HepG2 (cell line): ENCODE data around the gene GPATCH3. TPM values are rescaled to one million over a fixed set of nuclear protein-coding genes. Genes with fewer than 3 reads are reported as not detected.

Experiments
- ARNTL ChIP-seq: sonication (generic); formaldehyde crosslinking; IDR thresholded peaks from 2 replicates; pipeline ENCODE4 v1.4.0; 2020; ENCODE audit warnings: mild to moderate bottlenecking, missing genetic modification reagents
- HNRNPL ChIP-seq: fragments of 200-400 bp; formaldehyde crosslinking; IDR thresholded peaks from 2 replicates; pipeline ENCODE4 v1.6.1; 2017; ENCODE audit warnings: mild to moderate bottlenecking, low read depth, low read length
- HOXA3 ChIP-seq: sonication (generic); formaldehyde crosslinking; IDR thresholded peaks from 2 replicates; pipeline ENCODE4 v1.5.0; 2020; ENCODE audit warnings: missing genetic modification reagents
- JUN ChIP-seq: sonication (generic); formaldehyde crosslinking; IDR thresholded peaks from 2 replicates; pipeline ENCODE4 v1.4.0; 2020; ENCODE audit warnings: mild to moderate bottlenecking, missing genetic modification reagents
- NRL ChIP-seq: sonication (generic); formaldehyde crosslinking; IDR thresholded peaks from 2 replicates; pipeline ENCODE4 v1.5.0; 2020; ENCODE audit warnings: missing genetic modification reagents, mild to moderate bottlenecking, moderate library complexity, borderline replicate concordance
- PHF21A ChIP-seq: sonication (generic); formaldehyde crosslinking; IDR thresholded peaks from 2 replicates; pipeline ENCODE4 v1.5.0; 2020; ENCODE audit warnings: mild to moderate bottlenecking, missing genetic modification reagents
- ZBTB8A ChIP-seq: sonication (generic); formaldehyde crosslinking; IDR thresholded peaks from 2 replicates; pipeline ENCODE4 v1.4.0; 2020; ENCODE audit warnings: mild to moderate bottlenecking, low read depth, missing genetic modification reagents, borderline replicate concordance
- ZNF232 ChIP-seq: sonication (generic); formaldehyde crosslinking; IDR thresholded peaks from 2 replicates; pipeline ENCODE4 v1.4.0; 2020; ENCODE audit warnings: missing genetic modification reagents, borderline replicate concordance
- ZNF629 ChIP-seq: sonication (generic); formaldehyde crosslinking; conservative IDR thresholded peaks from 2 replicates; pipeline ENCODE4 v1.5.0; 2020; ENCODE audit warnings: missing genetic modification reagents
- ZNF678 ChIP-seq: sonication (generic); formaldehyde crosslinking; IDR thresholded peaks from 2 replicates; pipeline ENCODE4 v1.4.0; 2020; ENCODE audit warnings: mild to moderate bottlenecking, missing genetic modification reagents
- ZSCAN21 ChIP-seq: sonication (generic); formaldehyde crosslinking; IDR thresholded peaks from 2 replicates; pipeline ENCODE4 v1.8.0; 2022; ENCODE audit warnings: mild to moderate bottlenecking, missing genetic modification reagents, moderate library complexity, borderline replicate concordance
- polyA plus RNA-seq, 8 experiments: library from polyadenylated mRNA; depleted of rRNA in 3 of 8; stranded (reverse) in 7 of 8; unstranded in 1 of 8; fragments of >200 nt; fragmentation: Illumina TruSeq in 4 of 8; extraction: Trizol in 4 of 8; gene quantifications; 2 replicates each; pipeline versions ENCODE4 v1.2.1 to v1.2.3, GENCODE V29; 2011 to 2016; ENCODE audit warnings: low read depth in 4 of 8, missing spikeins in 1 of 8, mixed read lengths in 1 of 8; ENCODE audit not compliant: insufficient read depth in 1 of 8
- total RNA-seq, 5 experiments: library from RNA; depleted of rRNA; stranded (reverse); fragments of >200 nt; fragmentation: Illumina TruSeq; extraction: Trizol; gene quantifications; 2 replicates each; pipeline ENCODE4 v1.2.3, GENCODE V29; 2016; ENCODE audit warnings: low read depth in 1 of 5
- TF ChIP-seq, protein P1 (sequence below): sonication (generic); formaldehyde crosslinking; IDR thresholded peaks from 2 replicates; pipeline ENCODE4 v1.4.0; 2020; ENCODE audit warnings: mild to moderate bottlenecking, missing genetic modification reagents
- TF ChIP-seq, protein P2 (sequence below): sonication (generic); formaldehyde crosslinking; conservative IDR thresholded peaks from 2 replicates; pipeline ENCODE4 v1.8.1; 2023; ENCODE audit warnings: missing genetic modification reagents
- TF ChIP-seq, protein P3 (sequence below): sonication (generic); formaldehyde crosslinking; IDR thresholded peaks from 2 replicates; pipeline ENCODE4; 2020; ENCODE audit warnings: missing genetic modification reagents, mild to moderate bottlenecking, borderline replicate concordance

The GPATCH3 gene
- total and polyA plus RNA-seq, 2 of the 13 experiments (the other 11 are each of a cell fraction or from before 2014, with no cell fraction given), result 8.3 to 11.0 TPM

DNA sequence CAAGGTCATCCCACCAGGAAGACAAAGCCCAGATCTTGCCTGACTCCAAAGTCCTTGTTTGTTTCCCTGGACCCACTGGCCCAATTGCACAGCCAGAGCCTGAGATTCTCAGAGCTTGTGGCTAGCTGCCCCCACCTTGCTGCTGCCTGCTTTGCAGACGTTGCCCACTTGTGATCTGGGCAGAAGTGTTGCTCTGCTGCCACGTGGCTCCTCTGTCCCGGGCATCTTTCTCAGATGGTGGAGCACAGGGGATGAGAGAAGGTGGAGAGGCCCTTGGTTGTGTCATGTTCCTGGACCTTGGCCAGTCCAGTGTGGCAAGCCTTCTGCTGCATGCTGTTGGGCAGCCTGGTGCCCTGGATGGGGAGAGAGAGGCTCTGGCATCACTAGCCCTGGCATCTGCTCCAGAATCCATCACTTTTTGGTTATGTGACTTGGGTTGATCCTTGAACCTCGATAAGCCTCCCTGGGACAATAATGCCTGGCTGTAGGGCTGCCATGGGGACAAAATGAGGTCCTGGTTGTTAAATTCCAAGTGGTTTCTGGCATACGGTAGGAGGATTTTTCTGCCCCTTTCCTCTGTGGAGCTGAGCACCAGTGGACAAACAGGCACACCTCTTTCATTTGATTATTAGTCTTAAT, 15.1 kb upstream of the GPATCH3 start (continued):
- TF ChIP-seq, protein P1, sequence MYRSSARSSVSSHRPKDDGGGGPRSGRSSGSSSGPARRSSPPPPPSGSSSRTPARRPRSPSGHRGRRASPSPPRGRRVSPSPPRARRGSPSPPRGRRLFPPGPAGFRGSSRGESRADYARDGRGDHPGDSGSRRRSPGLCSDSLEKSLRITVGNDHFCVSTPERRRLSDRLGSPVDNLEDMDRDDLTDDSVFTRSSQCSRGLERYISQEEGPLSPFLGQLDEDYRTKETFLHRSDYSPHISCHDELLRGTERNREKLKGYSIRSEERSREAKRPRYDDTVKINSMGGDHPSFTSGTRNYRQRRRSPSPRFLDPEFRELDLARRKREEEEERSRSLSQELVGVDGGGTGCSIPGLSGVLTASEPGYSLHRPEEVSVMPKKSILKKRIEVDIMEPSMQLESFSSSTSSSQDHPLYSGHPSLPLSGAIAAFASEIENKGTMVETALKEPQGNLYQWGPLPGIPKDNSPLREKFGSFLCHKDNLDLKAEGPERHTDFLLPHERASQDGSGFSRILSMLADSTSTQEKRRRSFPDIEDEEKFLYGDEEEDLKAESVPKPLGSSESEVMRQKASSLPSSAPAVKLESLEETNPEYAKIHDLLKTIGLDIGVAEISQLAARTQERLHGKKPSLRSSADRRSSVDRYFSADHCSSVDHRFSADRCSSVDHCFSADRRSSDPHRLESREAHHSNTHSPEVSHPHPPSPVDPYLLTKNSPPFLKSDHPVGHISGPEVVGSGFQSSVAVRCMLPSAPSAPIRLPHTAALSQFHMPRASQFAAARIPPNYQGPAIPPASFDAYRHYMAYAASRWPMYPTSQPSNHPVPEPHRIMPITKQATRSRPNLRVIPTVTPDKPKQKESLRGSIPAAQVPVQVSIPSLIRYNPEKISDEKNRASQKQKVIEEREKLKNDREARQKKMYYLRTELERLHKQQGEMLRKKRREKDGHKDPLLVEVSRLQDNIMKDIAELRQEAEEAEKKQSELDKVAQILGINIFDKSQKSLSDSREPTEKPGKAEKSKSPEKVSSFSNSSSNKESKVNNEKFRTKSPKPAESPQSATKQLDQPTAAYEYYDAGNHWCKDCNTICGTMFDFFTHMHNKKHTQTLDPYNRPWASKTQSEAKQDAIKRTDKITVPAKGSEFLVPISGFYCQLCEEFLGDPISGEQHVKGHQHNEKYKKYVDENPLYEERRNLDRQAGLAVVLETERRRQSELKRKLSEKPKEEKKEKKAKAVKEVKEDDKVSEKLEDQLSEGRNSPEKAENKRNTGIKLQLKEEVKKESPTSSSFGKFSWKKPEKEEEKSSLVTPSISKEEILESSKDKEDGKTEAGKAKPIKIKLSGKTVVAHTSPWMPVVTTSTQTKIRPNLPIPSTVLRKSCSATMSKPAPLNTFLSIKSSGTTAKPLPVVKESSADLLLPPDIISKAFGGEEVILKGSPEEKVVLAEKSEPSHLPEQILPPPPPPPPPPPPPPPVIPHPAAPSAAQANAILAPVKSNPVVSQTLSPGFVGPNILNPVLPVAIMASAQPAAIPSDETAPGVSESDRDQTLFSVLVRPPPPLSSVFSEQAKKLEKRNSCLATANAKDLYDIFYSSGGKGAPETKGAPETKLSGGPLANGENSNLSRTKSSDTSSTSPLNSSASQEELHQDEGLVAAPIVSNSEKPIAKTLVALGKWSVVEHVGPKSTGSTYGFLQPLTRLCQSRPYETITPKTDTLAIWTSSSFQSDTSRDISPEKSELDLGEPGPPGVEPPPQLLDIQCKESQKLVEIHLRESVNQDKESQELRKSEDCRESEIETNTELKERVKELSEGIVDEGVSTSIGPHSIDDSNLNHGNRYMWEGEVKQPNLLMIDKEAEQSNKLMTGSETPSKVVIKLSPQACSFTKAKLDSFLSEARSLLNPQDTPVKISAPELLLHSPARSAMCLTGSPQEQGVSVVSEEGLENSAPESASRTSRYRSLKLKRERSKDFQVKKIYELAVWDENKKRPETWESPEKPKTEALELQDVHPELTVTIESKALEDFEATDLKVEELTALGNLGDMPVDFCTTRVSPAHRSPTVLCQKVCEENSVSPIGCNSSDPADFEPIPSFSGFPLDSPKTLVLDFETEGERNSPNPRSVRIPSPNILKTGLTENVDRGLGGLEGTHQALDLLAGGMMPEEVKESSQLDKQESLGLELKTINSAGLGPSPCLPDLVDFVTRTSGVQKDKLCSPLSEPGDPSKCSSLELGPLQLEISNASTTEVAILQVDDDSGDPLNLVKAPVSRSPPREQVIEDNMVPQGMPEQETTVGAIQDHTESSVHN, result no peak
- TF ChIP-seq PHF21A (CRISPR knock-in tag), result 0 out of 2 replicates have a peak, but pooled peaks have one; percentile 33
- TF ChIP-seq, protein P2, sequence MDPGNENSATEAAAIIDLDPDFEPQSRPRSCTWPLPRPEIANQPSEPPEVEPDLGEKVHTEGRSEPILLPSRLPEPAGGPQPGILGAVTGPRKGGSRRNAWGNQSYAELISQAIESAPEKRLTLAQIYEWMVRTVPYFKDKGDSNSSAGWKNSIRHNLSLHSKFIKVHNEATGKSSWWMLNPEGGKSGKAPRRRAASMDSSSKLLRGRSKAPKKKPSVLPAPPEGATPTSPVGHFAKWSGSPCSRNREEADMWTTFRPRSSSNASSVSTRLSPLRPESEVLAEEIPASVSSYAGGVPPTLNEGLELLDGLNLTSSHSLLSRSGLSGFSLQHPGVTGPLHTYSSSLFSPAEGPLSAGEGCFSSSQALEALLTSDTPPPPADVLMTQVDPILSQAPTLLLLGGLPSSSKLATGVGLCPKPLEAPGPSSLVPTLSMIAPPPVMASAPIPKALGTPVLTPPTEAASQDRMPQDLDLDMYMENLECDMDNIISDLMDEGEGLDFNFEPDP (CRISPR knock-in tag), result no peak
- TF ChIP-seq, protein P3, sequence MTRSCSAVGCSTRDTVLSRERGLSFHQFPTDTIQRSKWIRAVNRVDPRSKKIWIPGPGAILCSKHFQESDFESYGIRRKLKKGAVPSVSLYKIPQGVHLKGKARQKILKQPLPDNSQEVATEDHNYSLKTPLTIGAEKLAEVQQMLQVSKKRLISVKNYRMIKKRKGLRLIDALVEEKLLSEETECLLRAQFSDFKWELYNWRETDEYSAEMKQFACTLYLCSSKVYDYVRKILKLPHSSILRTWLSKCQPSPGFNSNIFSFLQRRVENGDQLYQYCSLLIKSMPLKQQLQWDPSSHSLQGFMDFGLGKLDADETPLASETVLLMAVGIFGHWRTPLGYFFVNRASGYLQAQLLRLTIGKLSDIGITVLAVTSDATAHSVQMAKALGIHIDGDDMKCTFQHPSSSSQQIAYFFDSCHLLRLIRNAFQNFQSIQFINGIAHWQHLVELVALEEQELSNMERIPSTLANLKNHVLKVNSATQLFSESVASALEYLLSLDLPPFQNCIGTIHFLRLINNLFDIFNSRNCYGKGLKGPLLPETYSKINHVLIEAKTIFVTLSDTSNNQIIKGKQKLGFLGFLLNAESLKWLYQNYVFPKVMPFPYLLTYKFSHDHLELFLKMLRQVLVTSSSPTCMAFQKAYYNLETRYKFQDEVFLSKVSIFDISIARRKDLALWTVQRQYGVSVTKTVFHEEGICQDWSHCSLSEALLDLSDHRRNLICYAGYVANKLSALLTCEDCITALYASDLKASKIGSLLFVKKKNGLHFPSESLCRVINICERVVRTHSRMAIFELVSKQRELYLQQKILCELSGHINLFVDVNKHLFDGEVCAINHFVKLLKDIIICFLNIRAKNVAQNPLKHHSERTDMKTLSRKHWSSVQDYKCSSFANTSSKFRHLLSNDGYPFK, result no peak
- TF ChIP-seq ZNF232 (CRISPR knock-in tag), result peak; percentile 76; the same call in 1 of the 2 replicates
- peak; percentile 73 for TF ChIP-seq HOXA3 (CRISPR knock-in tag)
- TF ChIP-seq ARNTL, result peak; percentile 31; the same call in 1 of the 2 replicates
- TF ChIP-seq ZBTB8A (CRISPR knock-in tag), result no peak
- no peak for TF ChIP-seq JUN
- TF ChIP-seq ZNF678 (CRISPR knock-in tag), result no peak
- peak; percentile 45; the same call in 1 of the 2 replicates for TF ChIP-seq ZNF629 (CRISPR knock-in tag)
- TF ChIP-seq ZSCAN21, result no peak
- TF ChIP-seq NRL (CRISPR knock-in tag), result peak; percentile 40; the same call in 1 of the 2 replicates
- TF ChIP-seq HNRNPL, result peak; percentile 98
